NOMO-1 treated with dmso at 0.1 percent for 144 hours (cell line): ENCODE results near the gene CASZ1.

Source experiments
- DNase-seq: peaks from one replicate; lab custom pipeline; 2025; ENCODE audit not compliant: unreplicated experiment; lab: John Stamatoyannopoulos, UW

CASZ1 gene

GRCh38 chr1:10774615-10775310 is 21.7 kb downstream of the CASZ1 start:
- DNase-seq: no peak

- DNase-seq: no peak
These were observed 22.4 kb downstream of the CASZ1 start for GRCh38 chr1:10773851-10774614.

- DNase-seq: no peak
These were observed 23.1 kb downstream of the CASZ1 start for GRCh38 chr1:10773376-10773775.

- DNase-seq: no peak
These were observed 23.7 kb downstream of the CASZ1 start for GRCh38 chr1:10772711-10773110.

- DNase-seq: no peak
These were observed 24.7 kb downstream of the CASZ1 start for GRCh38 chr1:10771789-10772188.

- no peak for DNase-seq
These were observed 27.9 kb downstream of the CASZ1 start for GRCh38 chr1:10768552-10768951.

- DNase-seq: no peak
These were observed 29.2 kb downstream of the CASZ1 start for GRCh38 chr1:10767282-10767681.

GRCh38 chr1:10765734-10766478 is 30.5 kb downstream of the CASZ1 start:
- no peak for DNase-seq

- no peak for DNase-seq
These were observed 31.1 kb downstream of the CASZ1 start for GRCh38 chr1:10765304-10765703.

GRCh38 chr1:10764296-10764798 is 32.1 kb downstream of the CASZ1 start:
- no peak for DNase-seq

- DNase-seq: no peak
These were observed 33.6 kb downstream of the CASZ1 start for GRCh38 chr1:10762875-10763274.

- DNase-seq: no peak
These were observed 34.3 kb downstream of the CASZ1 start for GRCh38 chr1:10762153-10762523.

GRCh38 chr1:10761503-10762152 is 34.8 kb downstream of the CASZ1 start:
- DNase-seq: no peak

GRCh38 chr1:10760566-10761502 is 35.6 kb downstream of the CASZ1 start:
- no peak for DNase-seq

- no peak for DNase-seq
These were observed 36.8 kb downstream of the CASZ1 start for GRCh38 chr1:10759413-10760200.

GRCh38 chr1:10756842-10757241 is 39.6 kb downstream of the CASZ1 start:
- DNase-seq: no peak

GRCh38 chr1:10755970-10756521 is 40.4 kb downstream of the CASZ1 start:
- peak; percentile 5 for DNase-seq

GRCh38 chr1:10754568-10755329 is 41.7 kb downstream of the CASZ1 start:
- no peak for DNase-seq
